GM18868 (cell line): ENCODE results near the gene GLI1.
A peak's percentile ranks its signal among the peaks of the same experiment; 100 is the strongest.
"Not testable (repeated sequence)": the region's sequence is repeated elsewhere in the genome, so short reads cannot be mapped to it uniquely, and the experiment has no call there.

Source experiments
- ATAC-seq: cut with Tn5 transposase; IDR thresholded peaks from one replicate; pipeline ENCODE4 v1.9.1; 2021; ENCODE audit warnings: mild to moderate bottlenecking, moderate library complexity; ENCODE audit not compliant: unreplicated experiment

The GLI1 gene

DNA sequence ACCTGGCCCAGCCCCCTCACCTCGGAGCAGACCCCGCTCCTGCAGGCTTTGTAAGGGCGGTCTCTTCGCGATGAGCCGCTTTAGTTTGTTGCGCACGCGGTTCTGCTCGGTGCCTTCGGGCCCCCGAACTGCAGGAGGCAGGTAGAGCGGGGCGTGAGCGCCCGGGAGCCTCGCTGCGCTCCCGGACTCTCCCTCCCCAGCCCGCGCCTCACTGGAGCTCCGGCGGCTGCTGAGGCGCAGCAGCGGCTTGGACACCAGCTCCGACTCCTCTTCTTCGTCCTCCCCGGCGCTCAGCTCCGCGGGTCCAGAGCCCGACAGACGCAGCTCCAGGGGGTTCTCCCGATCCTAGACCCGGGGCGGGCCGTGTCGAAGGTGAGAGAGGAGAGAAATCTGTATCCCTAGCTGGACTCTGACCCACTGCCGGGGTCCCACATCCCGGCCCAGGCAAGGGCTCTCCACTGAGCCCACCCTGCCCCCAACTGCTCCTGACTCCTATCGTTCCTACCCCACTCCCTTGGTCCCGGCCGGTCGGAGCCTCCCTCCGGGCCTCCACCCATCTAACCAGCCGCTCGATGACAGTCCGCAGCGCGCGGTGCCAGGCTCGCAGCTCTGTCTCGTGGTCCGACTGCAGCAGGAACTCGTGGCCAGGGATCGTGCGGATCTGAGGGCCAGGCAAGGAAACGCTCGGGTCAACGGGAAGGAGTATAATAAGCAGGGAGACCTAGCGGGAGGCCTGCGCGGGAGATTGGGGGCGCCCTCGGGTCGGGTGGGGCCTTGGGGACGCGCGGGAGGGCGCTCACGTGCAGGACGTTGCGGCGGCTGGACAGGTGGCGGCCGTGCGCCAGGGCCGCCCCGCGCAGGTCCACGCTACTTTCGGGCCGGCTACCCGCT lies 15.9 kb downstream of the GLI1 start:
- ATAC-seq = no peak

GRCh38 chr12:57476162-57476992 lies 16.8 kb downstream of the GLI1 start:
- ATAC-seq = peak; percentile 54

- ATAC-seq = no peak
Measured at GRCh38 chr12:57476993-57477709, 17.6 kb downstream of the GLI1 start.

GRCh38 chr12:57477710-57478681 lies 18.4 kb downstream of the GLI1 start:
- ATAC-seq = peak; percentile 33

- ATAC-seq = no peak
Measured at GRCh38 chr12:57479043-57479375, 19.4 kb downstream of the GLI1 start.

DNA sequence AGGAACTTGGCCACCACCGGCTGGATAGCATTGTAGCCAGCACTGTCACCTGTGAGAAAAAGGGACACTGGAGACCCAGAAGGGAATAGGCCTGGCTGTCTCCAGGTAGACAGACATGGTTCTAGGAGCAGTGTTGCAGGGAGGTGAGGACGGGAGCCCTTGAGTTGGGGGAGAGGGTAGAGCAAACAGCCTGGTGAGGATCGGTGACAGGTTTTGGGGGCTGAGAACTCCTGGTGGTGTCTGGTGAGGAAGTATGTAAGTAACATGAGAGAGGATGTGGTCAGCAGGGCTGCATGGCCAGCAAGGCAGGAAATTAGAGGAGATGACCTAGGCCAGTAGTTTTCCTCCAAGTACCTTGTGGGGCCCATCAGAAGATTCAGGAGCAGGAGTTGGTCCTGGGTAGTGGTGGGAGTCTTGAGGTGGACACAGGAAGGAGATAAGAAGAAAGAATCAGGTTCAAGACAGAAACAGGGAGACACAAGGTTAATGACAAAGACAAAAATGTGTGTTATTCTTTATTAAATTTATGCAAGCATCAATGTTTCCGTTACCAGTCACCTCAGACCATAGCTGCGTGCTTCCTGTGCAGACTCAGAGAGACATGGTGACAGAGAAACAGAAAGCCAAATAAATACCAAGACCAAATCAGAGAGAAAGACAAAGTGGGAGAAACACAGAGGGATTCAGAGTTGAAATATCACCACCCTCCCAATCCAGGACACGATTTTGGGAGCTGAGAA lies 20.0 kb downstream of the GLI1 start, which contains the start of gene ARHGAP9:
ARHGAP9 (minus strand) TSS at position 491 of the 740 bp plus-strand sequence; CDS start at position 31, 460 bp downstream.
- peak; percentile 30 for ATAC-seq

GRCh38 chr12:57481671-57482070 lies 22.1 kb downstream of the GLI1 start:
- ATAC-seq = no peak

DNA sequence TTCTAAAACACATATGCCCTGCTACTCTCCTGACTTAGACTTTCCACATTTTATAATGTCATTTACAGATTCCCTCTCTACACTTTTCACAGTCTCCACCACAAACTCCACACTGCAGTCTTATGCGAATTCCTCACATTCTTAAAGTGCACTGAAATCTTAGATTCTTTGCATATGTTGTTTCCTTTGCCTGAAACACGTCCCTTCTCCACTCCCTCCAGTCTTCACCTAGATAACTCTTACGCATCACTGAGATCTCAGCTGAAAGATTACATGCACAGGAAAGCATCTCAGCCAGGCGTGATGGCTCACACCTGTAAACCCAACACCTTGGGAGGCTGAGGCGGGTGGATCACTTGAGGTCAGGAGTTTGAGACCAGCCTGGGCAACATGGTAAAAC lies 23.9 kb downstream of the GLI1 start:
- ATAC-seq = no peak

DNA sequence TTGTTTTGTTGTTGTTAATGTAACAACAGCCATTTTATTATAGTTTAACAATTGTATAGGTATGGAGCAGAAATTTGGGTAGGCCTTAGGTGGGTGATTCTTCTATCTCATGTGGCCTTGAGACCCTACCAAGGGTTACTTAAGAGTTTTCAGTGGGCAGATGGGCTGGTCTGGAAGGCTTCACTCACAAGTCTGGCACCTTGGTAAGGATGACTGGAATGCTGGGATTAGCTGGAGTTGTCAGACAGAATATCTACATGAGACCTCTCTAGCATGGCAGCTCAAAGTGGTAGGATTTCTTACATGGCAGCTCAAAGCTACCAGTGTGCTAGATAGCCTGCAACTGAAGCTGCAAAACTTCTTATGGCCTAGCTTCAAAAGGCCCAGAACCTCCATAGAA lies 26.1 kb downstream of the GLI1 start:
- ATAC-seq = no peak

DNA sequence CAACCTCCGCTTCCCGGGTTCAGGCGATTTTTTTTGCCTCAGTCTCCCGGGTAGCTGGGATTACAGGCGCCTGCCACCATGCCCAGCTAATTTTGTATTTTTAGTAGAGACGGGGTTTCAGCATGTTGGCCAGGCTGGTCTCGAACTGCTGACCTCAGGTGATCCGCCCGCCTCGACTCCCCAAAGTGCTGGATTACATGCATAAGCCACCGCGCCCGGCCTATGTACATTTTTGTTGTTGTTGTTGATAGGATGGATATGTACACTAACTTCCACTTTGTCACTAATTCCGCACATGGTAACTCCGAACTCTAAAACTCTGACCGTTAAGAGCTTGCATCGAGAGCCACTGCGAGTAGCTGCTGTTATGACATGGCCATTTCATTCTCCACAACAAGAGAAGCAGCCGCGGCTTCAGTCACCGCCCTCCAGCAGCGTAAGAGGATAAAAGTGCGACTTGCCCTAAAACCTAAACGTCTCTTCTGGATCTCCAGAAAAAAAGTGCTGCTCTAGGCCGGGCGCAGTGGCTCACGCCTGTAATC lies 27.5 kb downstream of the GLI1 start:
- no peak for ATAC-seq

DNA sequence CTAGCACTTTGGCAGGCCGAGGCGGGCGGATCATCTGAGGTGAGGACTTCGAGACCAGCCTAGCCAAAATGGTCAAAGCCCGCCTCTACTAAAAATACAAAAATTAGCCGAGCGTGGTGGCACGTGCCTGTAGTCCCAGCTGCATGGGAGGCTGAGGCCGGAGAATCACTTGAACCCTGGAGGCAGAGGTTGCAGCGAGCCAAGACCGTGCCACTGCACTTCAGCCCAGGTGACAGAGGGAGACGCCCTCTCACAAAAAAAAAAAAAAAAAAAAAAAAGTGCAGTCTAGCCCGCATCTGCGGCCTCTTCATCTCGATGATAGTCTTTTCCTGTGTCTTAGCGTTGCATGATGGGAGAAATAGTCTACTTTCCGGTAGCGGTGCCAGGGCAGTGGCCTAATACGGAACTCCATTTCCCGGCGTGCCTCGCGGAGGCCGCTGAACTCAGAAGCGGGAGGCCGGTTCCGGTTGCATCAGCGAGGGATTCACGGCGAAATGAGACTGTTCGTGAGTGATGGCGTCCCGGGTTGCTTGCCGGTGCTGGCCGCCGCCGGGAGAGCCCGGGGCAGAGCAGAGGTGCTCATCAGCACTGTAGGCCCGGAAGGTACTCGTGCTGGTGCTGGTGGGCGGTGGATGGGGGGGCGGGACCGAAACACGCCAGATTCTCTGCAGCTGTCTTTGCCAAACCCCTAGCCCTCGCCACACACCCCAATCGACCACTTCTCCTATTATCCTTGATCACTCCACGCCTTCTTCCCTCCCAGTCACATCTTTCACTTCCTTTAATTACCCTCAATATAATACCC lies 28.2 kb downstream of the GLI1 start, which contains the start of gene MARS1:
MARS1 (plus strand) TSS at position 472 of the 805 bp plus-strand sequence; CDS start at position 495, 23 bp downstream.
- peak; percentile 99 for ATAC-seq

DNA sequence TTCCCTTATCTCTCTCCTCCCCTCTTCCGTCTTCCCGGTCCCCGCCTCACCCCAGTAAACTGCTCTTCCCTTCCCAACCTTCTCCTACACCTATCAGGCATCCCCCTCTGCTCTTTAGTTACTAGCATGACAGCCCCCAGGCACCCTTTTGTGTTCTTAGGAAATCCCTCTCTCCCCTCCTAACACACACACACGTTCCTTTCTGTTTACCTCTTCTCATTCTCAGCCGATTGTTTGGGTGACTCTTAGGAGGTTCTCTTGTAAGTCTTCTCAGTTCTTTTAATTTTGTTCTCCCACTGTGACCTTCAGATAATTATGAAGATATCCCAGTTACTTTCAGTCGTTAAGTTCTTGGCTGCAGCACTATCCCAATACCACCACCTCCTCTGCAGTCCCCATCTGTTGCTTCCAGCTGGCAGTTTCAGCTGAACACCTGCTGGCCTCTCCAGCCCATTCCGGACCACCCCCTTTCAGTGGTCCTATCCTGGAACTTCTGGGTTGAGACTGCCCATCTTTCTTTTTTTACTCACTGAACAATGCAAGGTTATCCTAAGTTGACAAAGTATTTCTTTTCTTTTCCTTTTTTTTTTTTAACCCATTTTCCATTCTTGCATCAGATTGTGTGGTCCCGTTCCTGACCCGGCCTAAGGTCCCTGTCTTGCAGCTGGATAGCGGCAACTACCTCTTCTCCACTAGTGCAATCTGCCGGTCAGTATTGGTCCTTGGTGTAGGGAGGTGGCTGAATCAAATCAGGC lies 29.0 kb downstream of the GLI1 start:
- ATAC-seq = no peak

- ATAC-seq = no peak
Measured at GRCh38 chr12:57489157-57489641, 29.6 kb downstream of the GLI1 start.

GRCh38 chr12:57490126-57490525 lies 30.5 kb downstream of the GLI1 start:
- ATAC-seq = no peak

DNA sequence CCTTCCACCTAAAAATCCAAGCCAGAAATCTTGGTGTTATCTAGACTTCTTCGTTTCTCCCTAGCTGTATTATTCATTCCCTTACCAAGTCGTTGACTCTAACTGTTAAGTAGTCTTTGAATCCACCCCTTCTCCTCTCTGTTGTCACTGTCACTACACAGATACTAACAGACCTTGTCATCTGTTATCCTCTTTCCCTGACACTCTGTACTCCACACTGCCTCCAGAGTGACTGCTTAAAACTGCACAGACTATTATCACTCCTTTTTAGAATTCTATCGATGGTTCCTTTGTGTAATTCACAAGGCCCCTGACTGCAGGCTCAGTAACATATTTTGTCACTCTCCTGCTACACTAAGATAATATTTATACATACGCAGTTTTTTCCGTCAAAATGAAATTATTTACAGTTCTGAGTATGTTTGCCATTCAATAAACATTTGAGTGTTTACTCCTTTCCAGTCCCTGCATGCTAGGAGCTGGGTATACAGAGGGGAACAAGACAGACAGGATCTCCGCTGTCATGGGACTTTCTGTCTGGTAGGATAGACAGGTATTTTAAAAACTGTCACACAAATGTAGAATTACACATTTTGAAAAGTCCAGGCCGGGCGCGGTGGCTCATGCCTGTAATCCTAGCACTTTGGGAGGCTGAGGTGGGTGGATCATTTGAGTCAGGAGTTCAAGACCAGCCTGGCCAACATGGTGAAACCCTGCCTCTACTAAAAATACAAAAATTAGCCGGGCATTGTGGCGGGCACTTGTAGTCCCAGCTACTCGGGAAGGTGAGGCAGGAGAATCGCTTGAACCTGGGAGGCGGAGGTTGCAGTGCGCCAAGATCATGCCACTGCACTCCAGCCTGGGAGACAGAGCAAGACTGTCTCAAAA lies 32.1 kb downstream of the GLI1 start:
- no peak for ATAC-seq

GRCh38 chr12:57495051-57495701 lies 35.6 kb downstream of the GLI1 start:
- ATAC-seq = not testable (repeated sequence)
